DMS79 (cell line): Measurements from ENCODE around the gene SMAD7.

Experiments used
- DNase-seq: peaks from one replicate; lab custom pipeline; 2025; lab: John Stamatoyannopoulos, UW

Gene SMAD7

GRCh38 chr18:48986851-48987761, 36.3 kb upstream of the SMAD7 start:
- no peak for DNase-seq

DNA sequence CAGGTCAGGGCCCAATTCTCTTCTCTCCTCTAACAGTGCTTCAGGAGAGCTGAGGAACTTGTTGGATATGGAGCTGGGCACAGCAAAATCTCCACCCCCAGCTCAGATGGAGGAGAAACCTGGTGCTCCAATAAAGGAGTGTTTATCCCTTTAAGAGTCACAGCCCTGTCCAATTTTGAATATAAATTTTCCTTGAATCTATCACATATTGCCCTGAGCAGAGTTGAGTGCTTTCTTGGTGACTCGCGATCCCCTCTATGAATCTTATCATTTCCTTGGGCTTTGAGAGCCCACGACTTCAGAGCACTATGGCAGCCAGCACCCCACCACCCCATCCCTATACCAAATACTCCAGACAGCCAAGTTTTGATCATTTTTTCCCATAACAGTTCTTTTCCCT, 34.4 kb upstream of the SMAD7 start:
- no peak for DNase-seq

DNA sequence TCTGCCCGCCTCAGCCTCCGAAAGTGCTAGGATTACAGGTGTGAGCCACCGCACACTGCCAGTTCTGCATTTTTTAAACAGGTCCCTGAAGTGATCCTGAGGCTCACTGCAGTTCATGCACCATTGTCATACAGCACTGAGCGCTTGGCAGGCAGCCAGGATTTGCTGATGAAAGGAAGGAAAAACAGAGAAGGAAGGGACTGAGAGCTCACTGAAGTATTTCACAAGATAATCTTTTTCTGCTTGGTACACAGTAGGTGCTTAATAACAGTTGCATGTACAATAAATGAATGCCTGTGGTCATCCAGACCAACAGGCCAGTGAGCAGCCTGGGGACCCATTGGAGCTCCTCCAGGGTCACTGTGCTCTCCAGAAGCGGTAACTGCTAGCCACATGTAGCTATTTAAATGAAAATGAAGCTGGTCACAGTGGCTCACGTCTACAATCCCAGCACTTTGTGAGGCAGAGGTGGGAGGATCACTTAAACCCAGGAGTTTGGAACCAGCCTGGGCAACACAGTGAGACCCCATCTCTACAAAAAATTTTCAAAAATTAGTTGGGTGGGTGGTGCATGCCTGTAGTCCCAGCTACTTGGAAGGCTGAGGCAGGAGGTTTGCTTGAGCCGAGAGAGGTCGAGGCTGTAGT, 33.1 kb upstream of the SMAD7 start:
- DNase-seq, result peak; percentile 51

- DNase-seq, result no peak
These were observed 31.5 kb upstream of the SMAD7 start for GRCh38 chr18:48982266-48982665.

DNA sequence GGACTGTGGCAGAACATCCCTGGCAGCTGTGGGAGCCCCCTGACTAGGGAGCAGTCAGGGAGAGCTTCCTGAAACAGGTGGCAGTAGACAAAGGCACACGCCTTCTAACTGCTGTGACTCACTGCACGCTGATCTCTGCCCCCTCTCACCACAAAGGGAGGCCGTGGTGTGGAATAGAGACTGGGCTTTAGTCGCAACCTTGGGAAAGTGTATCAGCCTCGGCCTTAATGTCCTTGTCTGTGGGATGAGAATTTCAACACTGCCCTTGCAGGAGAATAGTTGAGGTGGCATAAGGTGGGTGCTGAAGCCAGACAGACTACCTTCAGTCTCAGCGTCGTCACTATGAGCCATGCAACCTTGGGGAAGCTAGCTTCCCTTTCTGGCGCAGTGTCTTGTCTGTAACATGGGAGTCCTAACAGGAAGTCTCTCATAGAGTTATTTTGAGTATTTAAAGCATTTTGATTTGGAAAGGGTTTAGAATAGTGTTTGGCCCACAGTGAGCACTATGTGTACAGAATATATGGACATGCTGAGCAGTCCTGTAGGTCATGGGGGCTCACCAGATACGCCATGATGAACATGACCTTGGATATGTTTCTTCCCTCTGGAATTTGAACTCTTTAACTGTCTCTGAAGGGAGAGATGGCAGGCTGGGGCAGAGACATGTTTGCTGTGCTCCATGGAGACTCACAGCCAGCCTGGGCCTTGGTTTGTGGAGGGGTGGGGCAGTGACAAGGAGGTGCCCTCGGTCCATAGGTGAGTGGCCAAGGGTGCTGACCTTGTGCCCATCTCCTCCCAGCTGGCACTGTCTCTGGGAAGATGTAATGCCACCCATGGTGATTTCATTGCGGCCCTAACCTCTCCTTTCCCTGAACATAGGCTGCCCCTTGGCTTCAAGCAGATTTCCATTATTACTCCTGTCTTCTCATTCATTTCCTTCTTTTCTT, 29.5 kb upstream of the SMAD7 start:
- no peak for DNase-seq

- DNase-seq, result no peak
These were observed 27.1 kb upstream of the SMAD7 start for GRCh38 chr18:48977914-48978313.

DNA sequence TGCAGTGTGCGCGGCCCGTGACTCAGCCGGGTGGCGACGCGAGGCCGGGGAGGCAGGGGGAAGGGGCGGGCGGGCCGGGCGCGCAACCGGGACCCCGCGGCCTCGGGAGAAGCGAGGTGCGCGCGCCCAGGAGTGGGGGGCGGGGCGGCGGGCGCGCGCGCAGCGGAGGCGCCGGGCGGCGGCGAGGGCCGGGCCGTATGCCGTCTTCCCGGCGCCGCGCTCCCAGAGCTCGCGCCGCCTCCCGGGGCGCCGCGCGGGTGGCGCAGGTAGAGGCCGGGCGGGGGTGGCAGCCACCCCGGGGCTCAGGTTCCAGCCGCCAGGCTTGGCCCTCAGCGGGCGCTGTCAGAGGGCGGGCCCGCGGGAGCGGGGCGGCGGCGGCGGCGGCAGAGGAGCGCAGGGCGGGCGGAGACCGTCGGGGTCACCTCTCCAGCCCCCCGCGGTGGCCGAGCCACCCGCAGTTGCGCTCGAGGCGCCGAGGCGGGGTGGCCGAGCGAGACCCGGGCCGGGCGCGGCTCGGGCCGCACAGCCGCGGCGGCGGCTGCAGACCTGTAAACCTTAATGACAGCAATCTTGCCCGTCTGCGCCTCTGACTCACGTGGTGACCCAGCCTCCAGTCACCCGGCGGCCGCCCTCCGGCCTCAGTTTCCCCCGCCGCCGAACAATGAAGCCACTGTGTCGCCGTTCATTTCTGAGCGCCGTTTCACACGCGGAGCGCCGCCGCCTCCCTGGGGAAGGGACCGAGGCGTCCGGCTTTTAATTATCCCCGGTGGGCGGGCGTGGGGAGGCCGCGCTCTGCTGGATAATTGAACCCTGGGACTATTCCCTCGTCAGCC, 25.3 kb upstream of the SMAD7 start:
- DNase-seq, result no peak

- no peak for DNase-seq
These were observed 24.5 kb upstream of the SMAD7 start for GRCh38 chr18:48975120-48975816.

DNA sequence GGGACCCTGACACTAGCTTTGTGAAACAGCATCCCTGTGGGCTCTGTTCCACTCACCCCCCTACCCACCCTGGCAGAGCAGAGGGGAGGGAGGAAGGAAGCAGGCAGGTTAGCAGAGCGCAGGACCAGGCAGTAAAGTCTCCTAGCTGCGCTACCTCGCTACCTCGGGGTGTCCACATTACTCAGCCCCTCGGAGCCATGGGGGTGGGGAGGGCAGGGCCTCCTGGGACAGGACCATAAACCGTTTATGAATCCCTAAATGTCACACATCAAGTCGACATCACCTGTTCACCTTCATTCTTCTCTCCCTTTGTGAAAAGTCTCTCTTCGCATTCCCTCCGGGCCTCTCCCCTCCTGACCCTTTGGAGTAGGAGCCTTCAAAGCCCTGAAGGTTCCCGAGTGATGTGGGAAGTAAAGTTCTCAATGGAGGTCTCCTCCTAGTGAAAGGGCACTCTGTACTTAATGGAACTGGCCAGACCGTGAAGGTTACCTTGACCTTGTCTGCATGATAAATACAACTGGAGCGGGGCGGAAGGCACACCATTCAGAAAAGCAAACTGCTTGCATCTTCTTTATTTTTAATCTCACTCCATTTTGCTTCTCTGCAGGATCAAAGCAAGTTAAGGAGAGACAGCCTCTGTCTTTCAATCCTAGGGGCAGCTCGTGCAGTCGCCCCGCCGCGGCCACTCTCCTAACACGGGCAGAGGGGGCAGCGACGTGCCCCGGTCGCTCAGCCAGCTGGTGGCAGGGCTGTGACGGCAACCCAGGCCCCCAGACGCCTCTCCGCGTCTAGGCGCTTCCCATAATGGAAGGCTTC, 23.7 kb upstream of the SMAD7 start:
- no peak for DNase-seq

- no peak for DNase-seq
These were observed 23.0 kb upstream of the SMAD7 start for GRCh38 chr18:48973731-48974130.

DNA sequence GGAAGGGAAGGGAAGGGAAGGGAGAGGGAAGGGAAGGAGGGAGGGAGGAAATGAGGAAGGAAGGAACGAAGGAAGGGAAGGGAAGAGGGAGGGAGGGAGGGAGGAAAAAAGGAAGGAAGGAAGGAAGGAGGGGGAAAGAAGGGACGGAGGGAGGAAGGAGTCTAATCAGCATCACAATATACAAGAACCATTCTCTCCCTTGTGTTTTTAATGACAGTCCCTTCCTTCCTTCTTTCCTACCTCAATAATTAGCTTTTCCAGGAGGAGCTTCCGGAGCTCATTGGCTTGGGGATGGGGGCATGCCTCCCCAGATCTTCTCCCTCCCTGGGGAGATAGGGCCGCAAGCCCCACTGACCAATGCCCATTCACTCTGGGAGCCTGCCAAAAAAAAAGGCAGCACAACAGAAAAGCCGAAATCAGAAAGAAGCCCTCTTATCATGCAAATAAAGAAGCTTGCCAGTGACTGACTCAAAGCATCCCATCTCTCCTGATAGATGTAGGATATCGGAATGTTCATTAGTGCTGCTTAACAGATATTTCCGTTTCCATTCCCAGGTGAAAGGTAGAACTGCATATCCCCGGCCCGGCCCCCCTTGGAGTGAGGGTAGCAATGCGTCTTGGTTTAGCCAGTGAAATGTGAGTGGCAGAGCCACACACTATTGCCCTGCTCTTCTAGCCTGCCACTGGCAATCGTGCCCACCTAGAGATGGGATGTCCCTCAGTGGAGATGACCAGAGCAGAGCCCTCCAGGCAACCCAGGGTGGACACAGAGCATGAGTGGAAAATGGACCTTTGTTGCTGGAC, 17.8 kb upstream of the SMAD7 start:
- DNase-seq, result no peak

GRCh38 chr18:48967545-48967944, 16.8 kb upstream of the SMAD7 start:
- DNase-seq, result no peak

- no peak for DNase-seq
These were observed 15.8 kb upstream of the SMAD7 start for GRCh38 chr18:48966523-48966922.

- DNase-seq, result no peak
These were observed 13.1 kb upstream of the SMAD7 start for GRCh38 chr18:48963586-48964470.

- no peak for DNase-seq
These were observed 12.3 kb upstream of the SMAD7 start for GRCh38 chr18:48962994-48963561.

DNA sequence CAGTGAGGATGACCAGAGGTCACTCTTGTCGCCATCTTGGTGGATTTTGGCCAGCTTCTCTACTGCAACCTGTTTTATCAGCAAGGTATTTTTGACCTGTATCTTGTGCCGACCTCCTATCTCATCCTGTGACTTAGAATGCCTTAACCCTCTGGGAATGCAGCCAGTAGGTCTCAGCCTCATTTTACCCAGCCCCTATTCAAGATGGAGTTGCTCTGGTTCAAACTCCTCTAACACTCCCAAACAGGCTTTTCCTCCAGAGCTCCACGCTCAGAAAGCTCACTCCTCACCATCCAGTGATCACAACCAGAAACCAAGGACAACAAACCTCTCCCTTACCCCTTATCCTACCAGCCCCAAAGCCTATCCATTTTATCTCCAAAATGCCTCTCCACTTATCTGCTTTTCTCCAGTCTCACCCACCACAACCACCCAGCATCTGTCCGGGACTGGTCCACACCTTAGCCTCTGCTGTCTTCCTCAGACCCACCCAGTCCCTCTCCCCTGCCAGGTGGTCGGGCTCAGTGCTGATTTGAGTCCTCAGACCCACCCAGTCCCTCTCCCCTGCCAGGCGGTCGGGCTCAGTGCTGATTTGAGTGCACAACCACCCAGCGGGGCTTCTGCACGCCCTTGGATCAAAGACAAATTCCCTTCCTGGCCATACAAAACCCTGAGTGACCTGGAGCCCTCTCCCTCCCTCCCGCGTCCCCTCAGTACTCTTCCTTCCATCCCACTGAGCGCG, 11.7 kb upstream of the SMAD7 start:
- DNase-seq, result no peak

DNA sequence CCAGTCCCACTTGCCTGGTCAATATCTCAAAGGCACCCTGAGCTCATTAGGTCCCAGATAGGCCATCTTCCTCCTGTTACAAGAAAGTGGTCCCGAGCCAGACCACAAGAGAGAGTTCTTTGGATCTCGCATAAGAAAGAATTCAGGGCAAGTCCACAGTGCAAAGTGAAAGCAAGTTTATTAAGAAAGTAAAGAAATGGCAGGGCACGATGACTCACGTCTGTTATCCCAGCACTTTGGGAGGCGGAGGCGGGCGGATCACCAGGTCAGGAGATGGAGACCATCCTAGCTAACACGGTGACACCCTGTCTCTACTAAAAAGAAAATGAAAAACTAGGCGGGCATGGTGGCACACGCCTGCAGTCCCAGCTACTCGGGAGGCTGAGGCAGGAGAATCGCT, 10.8 kb upstream of the SMAD7 start:
- no peak for DNase-seq
